NCI-H226 (cell line): ENCODE measurements around the gene KHDC1L.
"Not testable (repeated sequence)": the region's sequence is repeated elsewhere in the genome, so short reads cannot be mapped to it uniquely, and the experiment has no call there.

Source experiments
- DNase-seq: peaks from one replicate; pipeline ENCODE4 v3.0.0-alpha.2; 2015

KHDC1L gene

GRCh38 chr6:73203098-73203497 lies 22.2 kb downstream of the KHDC1L start:
- no peak for DNase-seq

GRCh38 chr6:73200735-73201134 lies 24.6 kb downstream of the KHDC1L start:
- DNase-seq, result no peak

DNA sequence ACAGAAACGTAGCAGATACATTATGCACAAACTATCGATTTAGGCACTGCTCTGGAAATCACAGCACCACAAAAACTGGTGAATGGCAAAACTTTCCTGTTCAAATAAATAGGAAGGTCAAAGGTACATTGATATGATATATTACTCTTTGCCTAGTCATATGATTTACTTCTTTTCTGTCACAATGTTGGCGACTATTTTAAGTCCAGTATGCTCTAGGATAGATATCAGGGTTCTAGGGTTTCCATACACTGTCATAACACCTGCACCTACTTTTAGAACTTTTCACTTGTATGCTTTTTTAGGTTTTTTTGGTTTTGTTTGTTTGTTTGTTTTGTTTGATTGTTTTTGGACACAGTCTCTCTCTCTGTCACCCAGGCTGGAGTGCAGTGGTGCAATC lies 25.0 kb downstream of the KHDC1L start:
- no peak for DNase-seq

- DNase-seq, result no peak
Observed at GRCh38 chr6:73194744-73195143, 30.6 kb downstream of the KHDC1L start.

DNA sequence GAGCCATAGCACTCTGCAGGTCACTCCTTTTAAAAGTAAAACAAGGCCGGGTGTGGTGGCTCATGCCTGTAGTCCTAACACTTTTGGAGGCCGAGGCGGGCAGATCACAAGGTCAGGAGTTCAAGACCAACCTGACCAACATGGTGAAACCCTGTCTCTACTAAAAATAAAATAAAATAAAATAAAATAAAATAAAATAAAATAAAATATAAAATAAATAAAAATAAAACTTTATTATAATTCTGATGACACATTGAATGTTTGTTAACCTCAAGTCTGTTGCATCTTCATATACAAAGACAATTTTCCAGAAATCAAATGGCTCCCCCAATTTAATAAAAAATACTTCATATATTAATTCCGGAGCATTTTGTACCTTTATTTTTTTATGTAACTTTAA lies 32.0 kb downstream of the KHDC1L start:
- DNase-seq, result not testable (repeated sequence)

DNA sequence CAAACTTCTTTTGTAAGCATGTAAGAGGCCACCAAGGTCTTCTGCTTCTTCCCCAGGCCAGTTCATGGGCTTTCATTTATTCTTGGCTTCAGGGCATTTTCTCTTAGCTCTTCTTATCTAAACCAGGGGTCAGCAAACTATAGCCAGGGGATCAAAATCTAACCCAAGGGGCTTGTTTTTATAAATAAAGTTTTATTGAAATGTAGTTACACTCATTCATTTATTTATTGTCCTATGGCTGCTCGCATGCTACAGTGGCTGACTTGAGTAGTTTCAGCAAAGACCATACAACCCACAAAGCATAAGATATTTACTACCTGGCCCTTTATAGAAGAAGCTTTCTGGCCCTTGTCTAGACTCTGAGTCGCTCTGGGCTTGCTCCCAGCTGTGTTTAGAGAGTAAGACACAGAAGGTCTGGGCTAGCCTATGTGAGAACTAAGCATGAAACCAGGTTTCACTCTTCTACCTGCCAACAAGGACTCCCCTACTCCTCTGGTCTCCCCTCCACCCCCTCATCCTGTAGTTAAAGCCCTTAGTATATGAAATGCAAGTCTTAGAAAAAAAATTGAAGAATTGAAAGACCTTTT lies 43.2 kb downstream of the KHDC1L start:
- DNase-seq, result no peak

GRCh38 chr6:73180763-73181619 lies 44.3 kb downstream of the KHDC1L start:
- peak; percentile 50 for DNase-seq

DNA sequence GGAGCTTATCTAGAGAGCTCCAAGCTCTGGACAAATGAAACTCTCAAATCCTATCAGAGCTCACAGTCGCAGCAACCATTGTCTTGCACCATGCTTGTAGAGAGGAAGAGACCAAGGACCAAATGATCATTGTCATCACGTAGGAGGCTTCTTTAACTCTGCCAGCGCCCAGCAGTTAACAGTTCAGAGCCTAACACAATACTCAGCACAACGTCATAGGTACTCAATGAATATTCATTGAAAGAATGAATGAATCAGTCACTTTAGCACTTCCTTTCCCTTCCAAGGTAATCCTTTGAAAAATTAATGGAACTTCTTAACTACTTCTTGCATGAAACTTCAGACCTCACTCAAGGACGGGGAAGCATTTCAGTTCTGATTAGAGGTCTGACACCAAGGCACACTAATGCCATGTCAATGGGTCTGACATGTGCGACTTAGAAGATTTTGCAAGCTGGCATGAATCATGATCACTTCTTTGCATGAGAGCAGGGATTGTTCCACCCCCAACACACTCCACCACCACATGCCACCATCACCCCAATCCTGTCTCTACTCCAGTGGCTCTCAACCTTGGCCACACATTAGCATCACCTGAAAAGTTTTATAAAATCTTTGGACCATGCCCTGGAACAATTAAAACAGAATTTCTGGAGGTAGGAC lies 45.1 kb downstream of the KHDC1L start:
- no peak for DNase-seq

- DNase-seq, result no peak
Observed at GRCh38 chr6:73177221-73177944, 47.9 kb downstream of the KHDC1L start.

GRCh38 chr6:73176057-73176456 lies 49.2 kb downstream of the KHDC1L start:
- DNase-seq, result no peak

- DNase-seq, result no peak
Observed at GRCh38 chr6:73174646-73175045, 50.6 kb downstream of the KHDC1L start.
